Measurements from ENCODE around the gene MCL1.

The MCL1 gene

DNA sequence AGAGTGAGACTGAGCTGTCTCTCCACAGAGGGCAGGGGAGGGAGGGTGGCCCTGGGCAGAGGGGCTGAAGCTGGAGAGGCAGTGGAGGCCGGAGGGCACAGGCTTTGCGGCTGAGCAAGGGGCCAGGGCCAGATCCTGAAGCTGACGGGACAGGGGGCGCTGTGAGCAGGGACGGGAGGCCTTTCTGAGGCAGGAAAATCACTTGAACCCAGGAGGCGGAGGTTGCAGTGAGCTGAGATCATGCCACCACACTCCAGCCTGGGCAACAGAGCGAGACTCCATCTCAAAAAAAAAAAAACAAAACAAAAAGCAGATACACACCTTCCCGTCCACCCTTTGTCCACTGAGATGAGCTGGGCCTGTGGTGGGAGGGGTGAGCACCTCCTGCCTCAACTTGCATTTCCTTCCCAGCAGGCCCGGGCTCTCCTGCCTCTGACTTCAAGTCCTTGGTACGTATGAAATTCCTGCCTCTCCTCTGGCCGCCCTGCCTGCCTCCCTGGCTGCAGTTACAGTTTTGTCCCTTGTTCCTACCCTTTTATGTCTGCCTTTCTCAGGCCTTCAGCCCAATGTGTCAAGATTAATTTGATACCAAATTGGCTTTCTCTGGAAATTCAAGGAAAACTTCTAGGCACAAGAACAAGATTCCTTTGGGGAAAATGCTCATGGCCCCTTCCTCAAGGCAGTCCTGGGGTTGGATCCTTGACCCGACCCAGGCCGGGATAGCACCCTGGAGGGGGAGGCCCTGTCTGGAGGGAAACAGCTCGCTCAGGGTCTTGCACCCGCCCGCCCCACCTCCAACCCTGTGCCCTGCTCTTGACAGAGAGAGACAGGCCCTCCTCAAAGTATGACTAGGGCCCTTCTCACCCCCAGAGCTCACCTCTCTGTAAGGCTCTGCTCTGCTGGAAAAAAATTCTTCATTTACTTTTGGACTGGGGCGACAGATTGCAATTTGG is 41.4 kb downstream of the MCL1 start:
- DNase-seq (ENCODE audit: low read depth) = no peak

DNA sequence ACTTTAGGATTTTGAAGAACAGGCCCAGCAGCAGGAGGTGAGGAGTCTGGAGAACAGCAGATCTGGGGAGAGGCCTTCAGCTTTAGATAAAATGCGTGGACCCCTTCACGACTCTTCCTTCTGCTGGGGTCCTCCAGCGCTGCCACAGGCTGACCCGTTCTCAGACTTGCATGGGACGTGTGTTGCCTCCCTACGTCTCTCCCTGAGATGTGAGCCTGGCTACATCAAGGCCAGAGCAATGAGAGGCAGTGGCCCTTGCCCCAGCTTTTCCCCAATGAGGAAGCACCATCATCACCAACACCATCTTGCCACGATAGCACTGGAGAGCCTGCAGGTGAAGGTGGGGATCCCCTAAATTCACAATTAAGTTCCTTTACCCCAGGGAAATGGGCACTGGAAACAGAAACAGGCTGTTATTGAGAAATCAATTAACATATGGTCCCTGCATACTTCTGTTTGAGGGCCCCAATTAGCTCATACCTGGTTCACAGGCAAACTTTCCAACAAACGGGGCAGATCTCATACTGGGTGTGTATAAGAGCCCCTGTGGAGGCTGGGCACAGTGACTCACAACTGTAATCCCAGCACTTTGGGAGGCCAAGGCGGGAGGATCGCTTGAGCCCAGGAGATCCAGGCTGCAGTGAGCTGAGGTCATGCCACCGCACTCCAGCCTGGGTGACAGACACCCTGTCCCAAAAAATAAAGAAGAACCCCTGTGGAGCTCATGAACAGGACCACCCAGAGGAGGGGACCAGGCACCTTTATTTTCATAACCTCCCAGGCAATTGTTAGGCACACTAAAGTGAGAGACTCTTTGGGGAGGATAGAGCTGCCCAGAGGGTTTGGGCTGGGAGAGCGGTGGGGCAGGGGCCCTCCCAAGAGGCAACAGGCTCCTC is 42.3 kb downstream of the MCL1 start:
- DNase-seq (ENCODE audit: low read depth) = no peak

DNA sequence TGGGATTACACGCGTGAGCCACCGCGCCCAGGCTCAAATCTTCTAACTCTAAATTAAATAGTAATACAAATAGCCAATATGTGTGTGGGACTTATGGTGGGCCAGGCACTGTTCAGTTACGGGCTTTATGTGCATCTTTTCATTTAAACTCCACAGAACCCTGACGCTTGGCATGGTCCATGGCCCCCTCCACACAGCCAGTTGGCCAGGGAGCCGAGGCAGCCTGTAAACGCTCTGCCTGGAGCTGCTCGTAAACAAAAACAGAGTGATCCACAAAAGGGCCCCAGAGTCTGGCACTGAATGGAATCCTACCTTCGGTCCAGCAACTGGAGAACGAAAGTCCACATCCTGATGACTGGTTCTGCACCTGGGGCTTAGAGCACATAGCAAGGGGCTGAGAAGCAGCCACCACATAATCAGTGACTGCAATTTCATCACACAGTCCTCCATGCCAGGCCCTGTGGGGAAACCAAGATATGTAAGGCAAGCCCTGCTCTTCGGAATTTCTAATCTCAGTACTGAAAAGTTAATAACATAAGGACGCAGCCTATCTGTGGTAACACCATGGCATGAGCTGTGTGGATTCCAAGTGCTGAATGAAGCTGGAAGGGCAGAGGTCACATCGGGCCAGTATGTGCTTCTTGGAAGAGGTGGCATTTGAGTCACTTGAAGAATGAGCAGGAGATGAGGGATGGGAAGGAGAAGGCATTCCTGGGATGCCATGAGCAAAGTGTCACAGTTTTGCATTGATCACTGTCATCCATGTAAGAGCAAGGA is 43.7 kb downstream of the MCL1 start:
- no peak for DNase-seq (ENCODE audit: low read depth)

DNA sequence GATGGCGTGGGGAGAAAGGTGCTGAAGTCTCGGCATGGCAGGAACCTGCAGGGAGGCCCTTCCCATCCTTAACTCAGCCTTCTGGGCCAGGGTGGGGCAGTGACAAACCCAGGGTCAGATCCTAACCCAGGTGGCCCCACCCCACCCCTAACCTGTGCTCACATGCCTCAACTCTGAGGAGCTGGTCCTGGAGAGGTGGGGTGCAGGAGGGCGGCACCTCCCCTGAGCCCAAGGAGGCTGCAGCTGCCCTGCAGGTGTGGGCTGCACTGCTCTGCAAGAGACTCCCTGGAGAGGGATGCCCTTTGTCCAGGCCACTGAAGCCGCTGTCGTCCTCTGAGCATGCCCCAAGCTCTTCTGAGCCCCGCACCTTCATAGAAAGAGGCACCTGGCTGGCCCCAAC is 45.4 kb downstream of the MCL1 start:
- no peak for DNase-seq (ENCODE audit: low read depth)

DNA sequence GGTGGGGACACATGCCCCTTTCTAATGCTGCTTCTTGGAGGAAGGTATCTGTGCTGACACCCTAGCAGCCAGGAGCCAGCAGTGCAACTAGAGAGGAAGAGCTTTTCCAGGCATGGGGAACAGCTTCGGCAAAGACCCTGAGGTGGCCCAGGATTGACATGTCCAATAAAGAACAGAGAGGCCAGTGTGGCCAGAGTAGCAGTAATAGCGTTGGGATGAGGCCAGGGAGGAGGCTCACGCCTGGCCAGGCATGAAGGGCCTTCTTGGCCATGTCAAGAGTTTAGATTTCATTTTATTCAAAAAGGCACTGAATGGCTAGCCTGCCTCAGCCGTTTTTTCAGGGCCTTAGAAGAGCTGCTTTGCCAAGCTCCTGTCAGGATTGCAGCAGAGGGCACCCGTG is 46.5 kb downstream of the MCL1 start:
- DNase-seq (ENCODE audit: low read depth) = no peak

DNA sequence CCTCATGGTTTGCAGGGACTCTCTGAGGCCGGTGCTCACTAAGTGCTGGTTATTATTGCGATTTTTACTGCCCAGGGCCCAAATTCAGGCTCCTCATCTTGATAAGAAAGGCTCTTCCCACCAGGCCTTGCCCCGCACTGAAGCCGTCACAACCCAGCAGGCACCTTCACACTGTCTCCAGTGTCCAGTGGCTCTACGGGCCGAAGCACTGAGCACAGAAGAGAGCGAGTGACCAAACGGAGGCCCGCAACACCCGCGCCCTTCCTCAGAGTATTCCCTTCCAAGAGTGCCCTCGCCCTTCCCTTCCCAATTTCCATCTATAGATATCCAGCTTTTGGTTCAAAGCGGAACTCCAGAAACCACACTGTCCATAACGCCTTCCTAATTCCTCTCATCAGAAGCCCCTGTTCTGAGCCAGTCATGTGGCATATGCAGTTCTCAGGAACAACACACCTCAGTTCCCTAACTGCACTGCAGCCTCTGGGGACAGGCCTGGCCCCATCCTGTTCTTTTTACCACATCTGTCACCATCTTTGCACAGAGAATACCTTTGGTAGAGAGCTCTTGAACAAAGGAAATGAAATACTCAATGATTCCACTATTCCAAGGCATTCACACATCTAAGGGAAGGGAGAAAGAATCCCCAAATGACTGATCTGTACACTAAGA is 48.8 kb downstream of the MCL1 start:
- DNase-seq (ENCODE audit: low read depth) = no peak

DNA sequence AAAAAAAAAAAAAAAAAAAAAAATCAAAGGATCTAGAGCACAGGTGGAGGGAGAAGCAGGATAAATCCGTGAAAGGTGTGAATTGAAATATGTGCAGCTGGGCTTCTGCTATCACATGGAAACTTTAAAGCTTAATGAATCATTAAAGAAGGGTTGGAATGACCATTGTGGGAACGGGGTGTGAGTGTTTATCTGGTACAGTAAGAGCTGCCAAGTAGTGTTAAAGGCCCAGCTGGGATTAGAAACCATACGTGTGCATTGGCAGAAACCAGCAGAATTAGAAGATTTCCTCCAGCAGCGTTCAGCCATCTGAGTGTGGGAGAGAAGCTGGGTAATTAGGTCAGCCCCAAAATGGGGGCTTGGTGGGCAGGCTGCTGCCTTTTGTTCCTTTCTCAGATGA is 50.4 kb downstream of the MCL1 start:
- DNase-seq (ENCODE audit: low read depth) = no peak

DNA sequence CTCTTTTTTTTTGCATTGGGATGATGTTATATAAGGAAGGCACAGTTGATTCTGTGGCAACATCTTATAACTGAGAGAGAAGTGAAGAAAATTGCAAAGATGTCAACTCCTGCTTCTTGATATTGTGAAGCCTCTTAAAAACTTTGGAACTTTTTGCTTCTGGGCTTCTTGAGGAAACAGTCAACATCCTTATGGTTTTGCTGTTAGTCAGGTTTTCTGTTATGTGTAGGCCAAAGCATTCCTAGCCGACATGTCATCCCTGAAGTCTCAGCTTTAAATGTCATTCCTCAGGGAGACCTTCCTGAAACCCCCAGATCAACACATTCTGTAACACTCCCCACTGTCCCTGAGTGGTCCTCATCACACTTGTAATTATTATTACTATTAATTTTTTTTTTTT is 51.2 kb downstream of the MCL1 start:
- DNase-seq (ENCODE audit: low read depth) = no peak

DNA sequence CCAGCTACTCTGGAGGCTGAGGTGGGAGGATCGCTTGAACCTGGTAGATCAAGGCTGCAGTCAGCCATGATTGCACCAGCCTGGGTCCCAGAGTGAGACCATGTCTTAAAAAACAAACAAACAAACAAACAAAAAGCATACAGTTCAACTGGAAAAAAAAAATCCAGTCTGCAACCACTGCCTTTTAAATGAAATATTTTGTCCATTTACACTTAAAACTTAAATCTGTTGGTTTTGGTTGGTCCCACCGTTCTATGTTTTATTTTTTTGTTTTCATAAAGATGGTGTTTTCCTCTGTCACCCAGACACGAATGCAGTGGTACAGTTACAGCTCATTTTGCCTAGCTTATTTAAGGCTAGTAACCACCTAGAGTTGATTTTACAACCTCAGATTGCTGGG is 54.1 kb downstream of the MCL1 start:
- DNase-seq (ENCODE audit: low read depth) = no peak
